Stimulated activated naive CD8-positive, alpha-beta T cell treated with anti-CD3 and anti-CD28 coated beads, Interleukin-15, amount 100 ng/mL, for 72 hours (primary cell): ENCODE data around the gene CNDP2.
"Not testable (repeated sequence)": the region's sequence is repeated elsewhere in the genome, so short reads cannot be mapped to it uniquely, and the experiment has no call there.

Experiments used
- ATAC-seq: fragments of 150-1000 bp; cut with Tn5 transposase; 2 replicates; pipeline ENCODE4 v1.10.0; 2021; ENCODE audit warnings: mild to moderate bottlenecking, moderate library complexity
- DNase-seq, 2 donors: peaks; one replicate each; pipeline ENCODE4 v3.0.0; 2021 to 2022
- H3K27ac Mint-ChIP-seq, 2 donors: one replicate each; pipeline ENCODE4 v1.8.0; 2022; ENCODE audit warnings: mild to moderate bottlenecking in 2 of 2, mixed read lengths in 2 of 2, moderate library complexity in 2 of 2
- H3K27me3 Mint-ChIP-seq: one replicate; pipeline ENCODE4 v1.8.0; 2022; ENCODE audit warnings: mixed read lengths
- H3K4me1 Mint-ChIP-seq: one replicate; pipeline ENCODE4 v1.8.0; 2022; ENCODE audit warnings: mild to moderate bottlenecking, mixed read lengths
- H3K4me3 Mint-ChIP-seq, 2 donors: one replicate each; pipeline ENCODE4 v1.8.0; 2022; ENCODE audit warnings: mild to moderate bottlenecking in 2 of 2, mixed read lengths in 2 of 2, moderate library complexity in 1 of 2
- H3K9me3 Mint-ChIP-seq, 2 donors: one replicate each; pipeline ENCODE4 v1.8.0; 2022; ENCODE audit warnings: mixed read lengths in 2 of 2

CNDP2 gene

DNA sequence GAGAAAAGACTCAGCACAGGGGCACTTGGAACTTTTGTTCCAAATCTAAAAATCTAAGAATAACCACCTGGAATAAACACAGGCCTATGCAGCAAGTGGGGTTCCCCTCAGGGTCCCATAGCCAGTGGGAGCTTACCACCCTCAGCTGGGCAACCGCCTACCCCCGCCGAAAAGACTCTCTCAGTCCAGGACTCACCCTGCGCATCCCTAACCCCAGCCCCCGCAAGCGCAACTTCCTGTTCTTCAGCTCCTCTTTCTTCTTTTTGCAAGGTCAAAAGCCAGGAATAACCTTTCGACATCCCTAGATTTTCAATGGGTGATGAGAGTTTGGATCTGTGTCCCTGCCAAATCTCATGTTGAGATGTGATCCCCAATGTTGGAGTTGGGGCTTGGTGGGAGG, 51.7 kb downstream of the CNDP2 start:
- DNase-seq (no peak), ATAC-seq (no peak)
- H3K27ac Mint-ChIP-seq: no peak overlapping the region
- peaks cover 9% of the 10 kb centered on the region for H3K4me1 Mint-ChIP-seq
- no peak overlapping the region for H3K4me3 Mint-ChIP-seq
- peaks cover 16 to 28% of the 10 kb centered on the region in 2 donors for H3K9me3 Mint-ChIP-seq
- peaks cover 18% of the 10 kb centered on the region for H3K27me3 Mint-ChIP-seq

DNA sequence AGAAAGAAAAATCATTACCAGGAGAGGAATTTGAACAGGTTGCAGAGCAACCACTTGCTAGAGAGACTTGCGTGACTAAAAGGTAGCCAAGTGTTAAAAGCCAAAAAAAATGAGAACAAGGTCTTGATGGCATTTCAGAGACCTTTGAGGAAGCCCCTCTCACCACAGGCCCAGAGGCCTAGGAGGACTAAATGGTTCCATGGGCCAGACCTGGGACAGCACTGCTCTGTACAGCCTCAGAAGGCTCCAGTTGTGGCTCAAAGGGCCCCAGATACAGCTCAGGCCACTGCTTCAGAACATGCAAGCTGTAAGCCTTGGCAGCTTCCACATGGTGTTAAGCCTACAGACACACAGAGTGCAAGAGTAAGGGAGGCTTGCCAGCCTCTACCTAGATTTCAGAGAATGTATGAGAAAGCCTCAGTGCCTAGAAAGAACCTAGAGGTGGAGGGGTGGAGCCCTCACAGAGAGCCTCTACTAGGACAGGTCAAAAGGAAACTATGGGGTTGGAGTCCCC, 53.5 kb downstream of the CNDP2 start:
- ATAC-seq: no peak
- DNase-seq: no peak
- Mint-ChIP-seq H3K27me3 (peaks cover 30% of the 10 kb centered on the region), H3K9me3 (peaks cover 16 to 28% of the 10 kb centered on the region in 2 donors), H3K27ac (no peak overlapping the region), H3K4me3 (no peak overlapping the region), H3K4me1 (peaks cover 9% of the 10 kb centered on the region)

DNA sequence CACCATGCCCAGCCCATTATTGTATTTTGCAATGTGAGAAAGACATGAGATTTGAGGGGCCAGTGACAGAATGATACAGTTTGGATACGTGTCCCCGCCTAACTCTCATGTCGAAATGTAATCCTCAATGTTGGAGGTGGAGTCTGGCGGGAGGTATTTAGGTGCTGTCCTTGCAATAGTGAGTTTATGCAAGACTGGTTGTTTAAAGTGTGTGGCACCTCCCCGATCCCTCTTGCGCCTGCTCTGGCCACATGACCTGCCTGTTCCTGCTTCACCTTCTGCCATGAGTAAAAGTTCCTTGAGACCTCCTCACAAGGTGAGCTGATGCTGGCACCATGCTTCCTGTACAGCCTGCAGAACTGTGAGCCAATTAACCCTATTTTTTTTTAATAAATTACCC, 54.7 kb downstream of the CNDP2 start:
- DNase-seq: no peak
- H3K4me3 Mint-ChIP-seq: no peak overlapping the region

DNA sequence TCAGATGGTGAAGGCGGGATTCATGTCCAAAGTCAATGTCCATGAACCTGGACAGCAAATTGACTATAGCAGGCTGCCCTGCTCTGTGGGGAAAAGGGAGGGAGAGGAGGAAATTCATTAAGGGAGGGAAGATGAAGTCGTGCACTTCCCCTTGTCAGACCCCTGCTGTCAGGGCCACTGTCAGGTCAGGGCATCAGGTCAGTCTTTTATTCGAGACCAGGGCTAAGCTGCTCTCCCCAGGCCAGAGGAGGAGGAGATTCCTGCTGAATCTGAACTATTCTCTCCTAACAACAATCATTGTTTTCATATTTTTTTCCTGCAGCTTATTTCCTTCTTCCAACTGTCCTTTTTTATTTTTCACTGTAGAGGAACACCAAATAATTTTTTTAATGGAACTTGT, 55.3 kb downstream of the CNDP2 start:
- peaks cover 16 to 28% of the 10 kb centered on the region in 2 donors for H3K9me3 Mint-ChIP-seq
- ATAC-seq (no peak), DNase-seq (no peak)
- H3K27ac Mint-ChIP-seq: no peak overlapping the region
- H3K27me3 Mint-ChIP-seq: peaks cover 28% of the 10 kb centered on the region
- peaks cover 9% of the 10 kb centered on the region for H3K4me1 Mint-ChIP-seq
- H3K4me3 Mint-ChIP-seq: no peak overlapping the region

More for the DNA sequence above, 54.7 kb downstream of the CNDP2 start:
- Mint-ChIP-seq H3K9me3 (peaks cover 16 to 28% of the 10 kb centered on the region in 2 donors), H3K4me1 (peaks cover 9% of the 10 kb centered on the region), H3K27me3 (peaks cover 27% of the 10 kb centered on the region), H3K27ac (no peak overlapping the region)
- ATAC-seq: no peak

DNA sequence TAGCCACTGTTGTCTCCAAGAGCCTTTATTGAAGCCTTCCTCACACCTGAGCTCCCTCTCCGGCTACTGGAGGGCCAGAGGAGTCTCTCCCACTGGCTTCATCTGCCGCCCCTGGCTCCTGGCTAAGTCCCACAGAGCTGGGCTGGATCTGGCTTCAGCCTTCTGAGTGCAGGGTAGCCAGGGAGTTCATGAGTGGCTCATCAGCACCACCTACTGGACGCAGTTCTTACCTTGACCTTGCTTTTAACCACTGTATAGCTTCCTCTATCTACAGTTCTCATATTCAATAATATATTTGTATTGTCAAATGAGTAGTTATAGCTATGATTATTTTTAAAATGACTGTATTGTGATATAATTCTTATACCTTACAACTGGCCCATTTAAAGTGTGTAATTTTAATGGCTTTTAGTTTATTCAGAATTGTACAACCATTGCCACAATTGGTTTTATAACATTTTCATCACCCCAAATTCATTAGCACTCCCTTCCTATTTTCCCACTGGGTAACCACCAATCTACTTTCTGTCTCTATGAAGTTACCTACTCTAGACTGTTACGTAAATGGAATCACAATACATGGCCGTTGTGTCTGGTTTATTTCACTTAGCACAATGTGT, 55.9 kb downstream of the CNDP2 start:
- Mint-ChIP-seq H3K4me3 (no peak overlapping the region), H3K27ac (no peak overlapping the region), H3K9me3 (peaks cover 16 to 28% of the 10 kb centered on the region in 2 donors), H3K27me3 (peaks cover 33% of the 10 kb centered on the region), H3K4me1 (peaks cover 9% of the 10 kb centered on the region)
- peak; percentile 97 for ATAC-seq
- peak; percentile 62 to 73 for DNase-seq

GRCh38 chr18:74556126-74556525, 60.0 kb downstream of the CNDP2 start:
- ATAC-seq (no peak), DNase-seq (no peak)
- Mint-ChIP-seq H3K4me3 (no peak overlapping the region), H3K9me3 (no peaks in the 10 kb centered on the region), H3K4me1 (peaks cover 9% of the 10 kb centered on the region), H3K27ac (no peak overlapping the region), H3K27me3 (peaks cover 33% of the 10 kb centered on the region)

DNA sequence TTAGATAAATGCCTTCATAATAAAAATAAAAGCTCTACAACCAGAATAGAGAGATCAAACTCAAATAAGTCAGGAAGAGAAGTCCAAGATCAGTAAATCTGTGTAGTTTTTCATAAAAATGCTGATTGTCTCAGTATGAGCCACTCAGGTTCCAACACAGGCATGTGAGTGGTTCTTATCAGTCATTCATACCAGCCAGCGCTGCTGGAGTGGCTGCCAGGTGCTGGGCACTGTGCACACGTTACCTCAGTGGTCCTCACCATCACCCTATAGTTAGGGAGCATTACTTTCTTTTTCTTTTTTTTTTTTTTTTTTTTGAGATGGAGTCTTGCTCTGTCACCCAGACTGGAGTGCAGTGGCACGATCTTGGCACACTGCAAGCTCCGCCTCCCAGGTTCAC, 61.9 kb downstream of the CNDP2 start:
- no peak overlapping the region for H3K27ac Mint-ChIP-seq
- no peak overlapping the region for H3K4me3 Mint-ChIP-seq
- H3K9me3 Mint-ChIP-seq: no peaks in the 10 kb centered on the region
- H3K4me1 Mint-ChIP-seq: no peaks in the 10 kb centered on the region
- DNase-seq (no peak), ATAC-seq (no peak)
- H3K27me3 Mint-ChIP-seq: peaks cover 24% of the 10 kb centered on the region

GRCh38 chr18:74562131-74562730, 66.1 kb downstream of the CNDP2 start:
- no peak overlapping the region for H3K4me3 Mint-ChIP-seq
- no peak for ATAC-seq
- no peaks in the 10 kb centered on the region for H3K4me1 Mint-ChIP-seq

GRCh38 chr18:74562775-74563174, 66.6 kb downstream of the CNDP2 start:
- H3K27ac Mint-ChIP-seq: no peak overlapping the region
- peaks cover 11 to 16% of the 10 kb centered on the region in 2 donors for H3K9me3 Mint-ChIP-seq
- no peak for DNase-seq
- H3K27me3 Mint-ChIP-seq: peaks cover 8% of the 10 kb centered on the region
- H3K4me3 Mint-ChIP-seq: no peak overlapping the region
- ATAC-seq: no peak
- no peaks in the 10 kb centered on the region for H3K4me1 Mint-ChIP-seq

More at GRCh38 chr18:74562131-74562730, 66.1 kb downstream of the CNDP2 start:
- peaks cover 11% of the 10 kb centered on the region in 2 donors for H3K9me3 Mint-ChIP-seq
- no peak for DNase-seq
- H3K27ac Mint-ChIP-seq: no peak overlapping the region
- H3K27me3 Mint-ChIP-seq: peaks cover 8% of the 10 kb centered on the region

DNA sequence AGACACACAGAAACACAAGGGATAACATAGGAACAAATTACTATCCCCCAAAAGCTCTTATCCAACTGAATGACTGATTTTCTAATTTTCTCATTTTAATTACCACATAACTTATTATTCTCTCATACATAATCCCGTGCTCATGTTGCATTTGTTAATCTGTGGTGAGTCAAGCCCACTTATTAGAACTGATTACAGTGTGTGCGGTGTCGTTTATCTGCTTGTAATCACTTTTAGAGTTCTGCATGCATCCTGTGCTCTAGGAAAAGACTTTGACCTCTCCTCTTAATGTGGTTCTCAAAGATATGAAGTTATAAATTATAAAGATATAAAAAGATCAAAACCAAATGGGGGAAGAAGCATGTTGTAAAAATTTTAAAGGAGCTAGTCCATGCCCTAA, 67.8 kb downstream of the CNDP2 start:
- H3K4me1 Mint-ChIP-seq: no peaks in the 10 kb centered on the region
- DNase-seq (no peak), ATAC-seq (no peak)
- H3K27me3 Mint-ChIP-seq: peaks cover 20% of the 10 kb centered on the region
- peaks cover 11 to 26% of the 10 kb centered on the region in 2 donors for H3K9me3 Mint-ChIP-seq
- no peak overlapping the region for H3K27ac Mint-ChIP-seq
- no peak overlapping the region for H3K4me3 Mint-ChIP-seq

- H3K4me1 Mint-ChIP-seq, ATAC-seq, H3K4me3 Mint-ChIP-seq, DNase-seq, H3K27ac Mint-ChIP-seq: not testable (repeated sequence)
- peaks cover 11 to 26% of the 10 kb centered on the region in 2 donors for H3K9me3 Mint-ChIP-seq
- peaks cover 26% of the 10 kb centered on the region for H3K27me3 Mint-ChIP-seq
Observed at GRCh38 chr18:74565164-74565563, 69.0 kb downstream of the CNDP2 start.

GRCh38 chr18:74565993-74566392, 69.8 kb downstream of the CNDP2 start:
- H3K9me3 Mint-ChIP-seq: peaks cover 11 to 26% of the 10 kb centered on the region in 2 donors
- not testable (repeated sequence) for H3K4me3 Mint-ChIP-seq, ATAC-seq

GRCh38 chr18:74567822-74568221, 71.7 kb downstream of the CNDP2 start:
- Mint-ChIP-seq H3K27ac (no peak overlapping the region), H3K9me3 (peaks cover 11 to 26% of the 10 kb centered on the region in 2 donors)

More at GRCh38 chr18:74565993-74566392, 69.8 kb downstream of the CNDP2 start:
- peaks cover 26% of the 10 kb centered on the region for H3K27me3 Mint-ChIP-seq
- DNase-seq, H3K4me1 Mint-ChIP-seq, H3K27ac Mint-ChIP-seq: not testable (repeated sequence)

GRCh38 chr18:74569401-74569800, 73.2 kb downstream of the CNDP2 start:
- Mint-ChIP-seq H3K4me3 (no peak overlapping the region), H3K4me1 (no peaks in the 10 kb centered on the region), H3K27me3 (peaks cover 26% of the 10 kb centered on the region), H3K9me3 (peaks cover 11 to 26% of the 10 kb centered on the region in 2 donors), H3K27ac (no peak overlapping the region)
- ATAC-seq (no peak), DNase-seq (no peak)

More at GRCh38 chr18:74567822-74568221, 71.7 kb downstream of the CNDP2 start:
- H3K27me3 Mint-ChIP-seq: peaks cover 26% of the 10 kb centered on the region
- no peak for ATAC-seq
- no peak overlapping the region for H3K4me3 Mint-ChIP-seq
- DNase-seq: no peak
- H3K4me1 Mint-ChIP-seq: no peaks in the 10 kb centered on the region

GRCh38 chr18:74570266-74570665, 74.1 kb downstream of the CNDP2 start:
- H3K4me1 Mint-ChIP-seq: no peaks in the 10 kb centered on the region
- H3K27me3 Mint-ChIP-seq: peaks cover 20% of the 10 kb centered on the region
- H3K27ac Mint-ChIP-seq: no peak overlapping the region
- ATAC-seq (no peak), DNase-seq (no peak)
- H3K4me3 Mint-ChIP-seq: no peak overlapping the region
- peaks cover 11 to 26% of the 10 kb centered on the region in 2 donors for H3K9me3 Mint-ChIP-seq
